Measurements from ENCODE around the gene RLN3. TPM values are rescaled to one million over a fixed set of nuclear protein-coding genes. Genes with fewer than 3 reads are reported as not detected.
A peak's percentile ranks its signal among the peaks of the same experiment; 100 is the strongest.
"Not testable (repeated sequence)": the region's sequence is repeated elsewhere in the genome, so short reads cannot be mapped to it uniquely, and the experiment has no call there.

Gene RLN3
- total and polyA plus RNA-seq, 10 of the 15 experiments (the other 5 are each of a cell fraction or from before 2014, with no cell fraction given) = not detected

- TF ChIP-seq FOXM1 (IDR thresholded peaks at IDR 0.05; ENCODE audit: low read depth, low read length) = no peak
- no peak for TF ChIP-seq SUZ12 (IDR thresholded peaks at IDR 0.05; ENCODE audit: unreplicated experiment)
- no peak for TF ChIP-seq MYB (IDR thresholded peaks at IDR 0.05; ENCODE audit: borderline replicate concordance, low read depth, low read length)
- TF ChIP-seq CREB1 (IDR thresholded peaks at IDR 0.05; ENCODE audit: low read depth) = no peak
Observed at GRCh38 chr19:14039181-14039580, 11.2 kb downstream of the RLN3 start (continued).

GRCh38 chr19:14042659-14043608, 15.0 kb downstream of the RLN3 start:
- H3K4me3 ChIP-seq; in situ Hi-C loops (cut with MboI); H3K9ac ChIP-seq (ENCODE audit: control insufficient read depth, insufficient read depth, low read length); H3K9me3 ChIP-seq (replicated peaks; ENCODE audit: control insufficient read depth, insufficient read depth, low read length); H2AFZ ChIP-seq (ENCODE audit: control insufficient read depth, low read depth, low read length); H3K27me3 ChIP-seq (replicated peaks in 1 of 2; ENCODE audit: control insufficient read depth in 2 of 2, insufficient read depth in 2 of 2, low read length in 1 of 2); H3K79me2 ChIP-seq (ENCODE audit: control insufficient read depth, insufficient read depth, low read length); H3K27ac ChIP-seq (ENCODE audit: control insufficient read depth, insufficient read depth); H3K4me2 ChIP-seq (ENCODE audit: control insufficient read depth, insufficient read depth); DNase-seq (ENCODE audit: low read depth, low spot score); BruUV-seq (replicated peaks); H4K20me1 ChIP-seq (ENCODE audit: control insufficient read depth, insufficient read depth): not testable (repeated sequence)
- ChIA-PET RAD21 (ENCODE audit: unreplicated experiment) (interaction anchor here (0.7 to 3.9 kb wide), 11 partner anchors 11 to 171 kb away, joined by 3 to 30 read pairs (median 4); partner anchors contain the start of genes DCAF15 and IL27RA), SMC1A (ENCODE audit: uncharacterized antibody, unreplicated experiment) (interaction anchor here (0.7 to 1.9 kb wide), 11 partner anchors 10 to 162 kb away, joined by 3 to 7 read pairs (median 3); no protein-coding TSS in a partner anchor), POLR2A (interaction anchor here (0.6 to 1.0 kb wide), 3 partner anchors 41 to 162 kb away, joined by 3 to 6 read pairs (median 3); partner anchors contain the start of gene PODNL1), CTCF (interaction anchor here (0.6 to 9.2 kb wide), 27 partner anchors 10 to 1943 kb away, joined by 3 to 81 read pairs (median 7); partner anchors contain the start of genes ASF1B, DCAF15, IL27RA and MISP3)
- ATAC-seq = peak; percentile 83
- peaks cover 11 to 16% of the 10 kb centered on the region in 2 experiments for H3K36me3 ChIP-seq (ENCODE audit: control insufficient read depth in 2 of 2, insufficient read depth in 2 of 2, low read length in 1 of 2)
- peak; percentile 88 for FAIRE-seq
- peak; percentile 69 for TF ChIP-seq ATF7 (IDR thresholded peaks at IDR 0.05; ENCODE audit: low read depth)
- TF ChIP-seq IKZF1 (conservative IDR thresholded peaks at IDR 0.05) = peak; percentile 21; the same call in 1 of the 2 replicates
- TF ChIP-seq FOXK2 (IDR thresholded peaks at IDR 0.05) = peak; percentile 64; the same call in 1 of the 2 replicates
- peak; percentile 31; the same call in 1 of the 2 replicates for TF ChIP-seq NBN (IDR thresholded peaks at IDR 0.05)
- peak in 1 of 2 experiments; percentile 72; a peak in 2 of 4 replicates for TF ChIP-seq BHLHE40 (IDR thresholded peaks at IDR 0.05; ENCODE audit: borderline replicate concordance in 1 of 2, low read depth in 2 of 2, low read length in 1 of 2)
- TF ChIP-seq RAD21 (IDR thresholded peaks at IDR 0.05; ENCODE audit: insufficient read depth, low read depth, low read length) = peak; percentile 58
- peak; percentile 48 to 55 (median 49); a peak in 5 of 6 replicates for TF ChIP-seq CTCF (IDR thresholded peaks at IDR 0.05 in 2 of 3, conservative IDR thresholded peaks at IDR 0.05 in 1 of 3; ENCODE audit: control insufficient read depth in 2 of 3, extremely low read depth in 1 of 3, insufficient read depth in 1 of 3, low read depth in 3 of 3, low read length in 3 of 3)
- TF ChIP-seq RUNX3 (IDR thresholded peaks at IDR 0.05; ENCODE audit: low read length) = 0 out of 2 replicates have a peak, but pooled peaks have one; percentile 13
- peak; percentile 48; the same call in 1 of the 2 replicates for TF ChIP-seq SMC3 (IDR thresholded peaks at IDR 0.05; ENCODE audit: borderline replicate concordance, low read length)
- TF ChIP-seq YY1 (IDR thresholded peaks at IDR 0.05; ENCODE audit: low read depth, low read length) = 0 out of 2 replicates have a peak, but pooled peaks have one; percentile 38
- 0 out of 2 replicates have a peak, but pooled peaks have one; percentile 22 for TF ChIP-seq ATF2 (IDR thresholded peaks at IDR 0.05; ENCODE audit: low read length)
- 45% methylated on average over 19 of the region's 19 CpGs for WGBS (ENCODE audit: insufficient coverage, insufficient replicate concordance, low lambda C conversion rate, missing lambda C conversion rate)
- intact Hi-C loops (cut with micrococcal nuclease; ENCODE audit: unreplicated experiment) = loop anchor here (1.0 kb wide), 1 partner anchor 163 kb away; no protein-coding TSS in a partner anchor
- H3K4me1 ChIP-seq (ENCODE audit: control insufficient read depth, insufficient read depth, low read length) = peaks cover 15% of the 10 kb centered on the region
